ENCODE results near the gene EYS.

DNA sequence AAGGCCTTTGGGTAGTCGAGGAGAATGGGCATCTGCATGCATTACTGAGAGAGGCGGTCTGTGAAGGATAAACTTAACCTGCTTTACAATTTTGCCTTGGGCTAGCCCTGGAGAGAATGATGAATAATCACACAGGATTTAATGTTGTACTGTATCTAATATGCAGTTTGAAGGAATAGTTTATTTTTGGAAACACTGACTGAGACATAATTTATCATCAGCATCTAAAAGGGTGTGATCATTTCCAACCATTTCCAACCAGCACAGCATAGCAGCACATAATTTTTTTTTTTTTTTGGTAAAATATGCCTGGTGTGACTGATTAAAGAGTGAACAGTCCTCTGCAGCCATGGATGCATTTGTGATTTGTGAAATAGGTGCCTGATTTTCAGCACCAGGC, 1552.0 kb downstream of the EYS start:
- TF ChIP-seq POLR2AphosphoS5 (IDR thresholded peaks at IDR 0.05; ENCODE audit: borderline replicate concordance, low read depth, low read length) = no peak
- no peak for TF ChIP-seq FOXP2 (optimal IDR thresholded peaks at IDR 0.05; ENCODE audit: control extremely low read depth, extremely low read length, insufficient read depth)

Data from SK-N-MC (cell line).